GM19099 (cell line): ENCODE data around the gene RBM18.

Experiments used
- POLR2A ChIP-seq: IDR thresholded peaks from 3 replicates; pipeline ENCODE4 v1.6.1; 2011; ENCODE audit warnings: low read depth; ENCODE audit not compliant: insufficient read length; ENCODE audit errors: extremely low read depth

The RBM18 gene

DNA sequence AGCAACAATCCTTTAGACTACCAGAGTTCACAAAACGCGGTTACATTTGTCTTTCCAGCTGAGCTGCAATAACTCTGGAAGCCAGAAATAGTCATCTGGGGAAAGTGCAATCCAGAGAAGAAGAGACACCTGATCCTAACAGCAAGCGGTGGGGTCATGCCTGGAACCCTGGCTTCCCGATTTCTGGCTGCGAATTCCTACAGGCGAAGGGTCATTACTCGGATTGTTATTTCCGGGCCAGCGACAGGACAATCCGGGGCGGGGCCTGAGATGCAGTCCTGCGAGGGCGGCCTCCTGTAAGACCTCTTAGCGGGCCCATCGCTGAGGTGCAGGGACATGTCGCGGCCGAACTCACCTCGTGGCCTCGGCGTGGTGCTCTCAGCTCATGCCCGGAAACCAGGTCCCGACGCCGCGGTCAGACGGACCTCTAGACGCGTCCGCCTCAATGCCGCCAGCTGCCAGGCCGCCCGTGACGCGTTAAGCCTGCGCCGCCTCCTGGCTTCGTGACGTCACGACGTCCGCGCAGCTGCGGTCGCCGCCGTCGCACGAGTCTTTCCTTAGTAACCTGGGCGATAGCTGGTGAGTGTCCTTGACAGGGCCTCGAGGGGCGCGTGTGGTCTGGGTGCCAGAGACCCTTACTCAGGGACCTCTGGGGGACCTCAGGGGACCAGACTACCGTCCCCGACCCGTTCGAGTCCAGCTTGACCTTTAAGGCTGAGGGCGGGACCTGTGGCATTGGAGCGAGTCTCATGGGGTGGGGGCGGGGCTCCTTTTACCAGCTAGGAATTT is at the start of gene RBM18, which contains the start of gene MRRF:
Gene RBM18, minus strand, starts transcription at position 481 of the 789 bp plus-strand sequence. CDS start 3,348 bp downstream, outside the sequence.
Gene MRRF, plus strand, starts transcription at position 523 of the 789 bp plus-strand sequence. CDS start 6,010 bp downstream, outside the sequence.
- peak; percentile 89 for TF ChIP-seq POLR2A

- no peak for TF ChIP-seq POLR2A
Observed at GRCh38 chr9:122314165-122314564, 49.5 kb upstream of the RBM18 start.

- TF ChIP-seq POLR2A: no peak
Observed at GRCh38 chr9:122309861-122310260, 45.2 kb upstream of the RBM18 start.

DNA sequence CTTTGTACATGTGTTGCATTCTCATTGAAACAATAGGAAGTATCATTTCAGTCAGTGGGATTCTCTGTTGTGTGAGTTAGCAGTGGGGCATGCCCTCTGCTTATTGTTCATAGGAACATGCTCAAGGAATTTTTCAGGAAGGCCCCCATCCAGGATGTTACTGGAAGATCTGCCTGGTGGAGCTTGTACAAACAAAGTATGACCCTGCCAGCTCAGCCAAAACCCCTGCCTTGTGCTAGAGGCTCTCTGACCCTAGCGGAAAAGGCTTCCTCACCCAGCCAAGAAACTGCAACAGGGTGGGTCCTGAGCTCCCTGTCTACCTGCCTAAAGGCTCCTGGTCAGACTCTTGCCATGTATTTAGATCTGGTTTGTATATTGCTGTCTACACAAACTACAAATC is 43.3 kb upstream of the RBM18 start:
- no peak for TF ChIP-seq POLR2A

GRCh38 chr9:122307061-122307460 is 42.4 kb upstream of the RBM18 start:
- no peak for TF ChIP-seq POLR2A

DNA sequence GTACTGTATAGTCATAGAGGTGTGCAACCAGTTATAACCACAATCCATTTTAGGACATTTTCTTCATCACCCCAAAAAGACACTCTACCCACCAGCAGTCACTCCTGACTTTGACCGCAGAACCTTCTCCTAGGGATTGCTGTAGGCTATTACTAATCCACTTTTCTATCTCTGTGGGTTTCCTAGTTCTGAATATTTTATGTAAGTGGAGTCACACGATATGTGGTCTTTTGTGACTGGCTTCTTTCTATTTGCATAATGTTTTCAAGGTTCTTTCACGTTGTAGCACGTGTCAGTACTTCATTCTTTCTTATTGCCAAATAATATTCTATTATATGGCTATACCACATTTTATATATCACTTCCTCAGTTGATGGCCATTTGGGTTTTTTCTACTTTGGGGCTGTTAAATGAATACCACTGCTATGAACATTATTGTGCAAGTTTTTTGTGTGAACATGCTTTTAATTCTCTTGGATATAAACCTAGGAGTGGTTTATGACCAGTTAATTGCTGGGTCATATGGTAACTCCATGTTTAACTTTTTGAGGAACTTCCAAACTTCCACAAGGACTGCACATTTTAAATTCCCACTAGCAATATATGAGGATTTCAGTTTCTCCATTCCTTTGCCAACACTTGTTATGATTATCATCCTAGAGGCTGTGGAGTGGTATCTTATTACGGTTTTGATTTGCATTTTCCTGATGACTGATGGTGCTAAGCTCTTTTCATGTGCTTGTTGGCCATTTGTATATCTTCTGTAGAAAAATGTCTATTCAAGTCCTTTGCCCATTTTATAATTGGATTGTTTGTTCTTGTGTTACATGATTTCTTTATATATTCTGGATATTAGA is 37.8 kb upstream of the RBM18 start:
- TF ChIP-seq POLR2A: no peak

GRCh38 chr9:122297512-122297911 is 32.9 kb upstream of the RBM18 start:
- no peak for TF ChIP-seq POLR2A

DNA sequence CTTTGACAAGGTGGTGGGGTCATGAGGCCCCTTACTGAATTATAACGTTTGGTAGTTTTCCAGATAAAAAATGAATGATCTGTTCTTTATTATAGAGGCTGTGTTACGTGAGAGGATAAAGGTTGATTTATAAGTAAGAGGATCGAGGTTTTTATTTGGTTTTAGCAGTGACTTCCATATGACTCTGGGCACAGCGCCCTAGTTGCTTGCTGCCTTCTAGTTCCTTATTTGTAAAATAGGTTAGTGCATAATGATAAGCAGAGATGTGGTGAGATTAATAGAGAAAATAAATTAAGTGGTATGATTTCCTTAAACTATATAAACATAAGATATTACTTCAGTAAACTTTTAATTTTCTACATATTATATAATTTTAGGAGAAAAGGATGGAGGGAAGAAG is 29.9 kb upstream of the RBM18 start:
- TF ChIP-seq POLR2A: no peak

GRCh38 chr9:122291458-122291857 is 26.8 kb upstream of the RBM18 start:
- no peak for TF ChIP-seq POLR2A

DNA sequence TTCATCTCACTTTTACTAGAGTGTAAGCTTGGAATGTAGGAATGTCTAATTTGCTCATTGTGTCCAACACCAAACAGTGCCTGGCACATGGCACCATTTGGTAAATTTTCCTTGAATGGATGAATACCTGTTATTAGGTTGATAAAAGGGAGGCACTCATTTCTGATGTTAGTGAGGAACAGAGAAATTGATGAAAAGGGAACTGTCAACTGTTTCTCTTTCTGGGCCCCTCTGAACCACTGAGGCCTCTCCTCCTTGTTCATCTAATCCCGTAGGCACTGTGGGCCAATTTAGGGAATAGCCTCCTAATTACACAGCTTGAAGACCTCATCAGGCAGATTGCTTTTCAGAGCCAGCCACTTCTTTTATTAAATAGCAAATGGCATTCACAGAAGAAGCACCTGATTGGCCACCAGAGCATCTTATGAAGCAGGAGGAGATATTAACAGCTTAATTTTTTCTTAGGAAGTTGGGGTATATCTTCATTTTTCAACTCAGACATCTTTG is 22.6 kb upstream of the RBM18 start:
- TF ChIP-seq POLR2A: no peak

GRCh38 chr9:122286764-122287163 is 22.1 kb upstream of the RBM18 start:
- TF ChIP-seq POLR2A: no peak

DNA sequence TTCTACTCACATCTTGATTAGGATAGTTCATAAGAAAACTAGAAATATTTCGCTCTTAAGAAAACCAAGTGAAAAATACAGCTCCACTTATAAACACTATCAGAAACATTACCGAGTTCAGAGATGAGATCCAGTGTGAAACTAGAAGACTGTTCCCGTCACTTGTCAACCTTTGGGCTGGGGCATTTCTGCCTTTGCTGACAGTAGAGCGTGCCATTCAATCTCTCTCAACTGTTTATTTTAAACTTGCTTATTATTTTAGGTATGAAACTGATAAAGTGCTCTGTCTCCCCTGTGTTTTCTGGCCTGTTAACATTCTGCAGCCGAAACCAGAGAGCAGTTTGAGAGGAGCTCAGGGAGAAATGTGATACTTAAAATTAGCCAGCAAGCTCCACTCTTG is 16.7 kb upstream of the RBM18 start:
- TF ChIP-seq POLR2A: no peak

DNA sequence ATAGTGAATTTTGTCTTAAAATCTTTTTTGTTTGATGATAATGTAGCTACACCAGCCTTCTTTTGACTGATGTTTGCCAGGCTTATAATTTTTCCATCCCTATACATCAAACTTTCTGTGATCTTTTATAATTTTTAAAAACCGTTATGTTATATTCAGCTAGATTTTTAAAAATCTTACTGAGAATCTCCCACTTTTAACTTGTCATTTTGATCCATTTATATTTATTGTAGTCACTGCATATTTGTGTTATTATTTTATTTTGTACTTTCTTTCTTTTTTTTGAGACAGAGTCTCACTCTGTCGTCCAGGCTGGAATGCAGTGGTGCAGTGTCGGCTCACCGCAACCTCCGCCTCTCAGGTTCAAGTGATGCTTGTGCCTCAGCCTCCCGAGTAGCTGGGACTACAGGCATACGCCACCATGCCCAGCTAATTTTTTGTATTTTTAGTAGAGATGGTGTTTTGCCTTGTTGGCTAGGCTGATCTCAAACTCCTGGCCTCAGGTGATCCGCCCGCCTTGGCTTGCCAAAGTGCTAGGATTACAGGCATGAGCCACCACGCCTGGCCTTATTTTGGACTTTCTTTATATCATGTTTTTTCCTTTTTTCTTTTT is 12.8 kb upstream of the RBM18 start:
- TF ChIP-seq POLR2A: no peak

DNA sequence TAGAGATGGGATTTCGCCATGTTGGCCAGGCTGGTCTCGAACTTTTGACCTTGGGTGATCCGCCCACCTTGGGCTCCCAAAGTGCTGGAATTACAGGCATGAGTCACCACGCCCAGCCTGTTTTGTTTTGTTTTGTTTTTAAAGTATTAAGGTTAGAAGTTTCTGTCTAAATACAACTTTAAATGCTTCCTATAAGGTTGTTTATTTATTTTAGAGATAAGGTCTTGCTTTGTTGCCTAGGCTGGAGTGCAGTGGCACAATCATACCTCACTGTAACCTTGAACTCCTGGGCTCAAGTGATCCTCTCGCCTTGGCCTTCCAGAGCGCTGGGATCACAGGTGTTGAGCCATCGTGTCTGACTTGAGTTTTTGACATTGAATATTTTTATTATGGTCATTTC is 11.5 kb upstream of the RBM18 start:
- TF ChIP-seq POLR2A: no peak

- TF ChIP-seq POLR2A: no peak
Observed at GRCh38 chr9:122274055-122274454, 9.4 kb upstream of the RBM18 start.
